NCI-H1417 treated with DMSO at 0.1 percent for 48 hours (cell line): ENCODE results near the gene SPATA25.
"Not testable (repeated sequence)": the region's sequence is repeated elsewhere in the genome, so short reads cannot be mapped to it uniquely, and the experiment has no call there.

Experiments used
- DNase-seq: peaks from one replicate; lab custom pipeline; 2025; lab: John Stamatoyannopoulos, UW

The SPATA25 gene, protein sequence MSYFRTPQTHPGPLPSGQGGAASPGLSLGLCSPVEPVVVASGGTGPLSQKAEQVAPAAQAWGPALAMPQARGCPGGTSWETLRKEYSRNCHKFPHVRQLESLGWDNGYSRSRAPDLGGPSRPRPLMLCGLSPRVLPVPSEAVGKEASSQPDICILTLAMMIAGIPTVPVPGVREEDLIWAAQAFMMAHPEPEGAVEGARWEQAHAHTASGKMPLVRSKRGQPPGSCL

DNA sequence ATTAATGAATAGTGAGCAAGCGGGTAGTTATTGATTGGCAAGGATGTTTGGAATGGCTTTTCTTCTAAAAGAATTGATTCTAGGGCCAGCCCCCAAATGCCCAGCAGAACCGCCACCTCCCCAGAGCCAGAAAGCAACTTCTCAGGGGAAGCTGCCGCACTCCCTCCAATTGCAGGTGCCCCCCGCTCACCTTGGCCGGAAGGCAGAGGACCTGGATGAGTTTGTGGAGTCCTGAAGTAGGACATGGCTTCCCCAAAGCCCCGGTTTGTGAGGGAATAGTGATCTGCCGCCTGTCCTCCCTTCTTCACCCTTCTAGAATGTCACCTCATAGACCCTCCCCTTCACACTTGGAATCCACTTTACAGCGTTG is at the start of gene SPATA25:
Gene SPATA25 (minus strand): TSS at position 277 of the 370 bp plus-strand sequence. CDS start 32 bp downstream, at position 245.
- DNase-seq = no peak

DNA sequence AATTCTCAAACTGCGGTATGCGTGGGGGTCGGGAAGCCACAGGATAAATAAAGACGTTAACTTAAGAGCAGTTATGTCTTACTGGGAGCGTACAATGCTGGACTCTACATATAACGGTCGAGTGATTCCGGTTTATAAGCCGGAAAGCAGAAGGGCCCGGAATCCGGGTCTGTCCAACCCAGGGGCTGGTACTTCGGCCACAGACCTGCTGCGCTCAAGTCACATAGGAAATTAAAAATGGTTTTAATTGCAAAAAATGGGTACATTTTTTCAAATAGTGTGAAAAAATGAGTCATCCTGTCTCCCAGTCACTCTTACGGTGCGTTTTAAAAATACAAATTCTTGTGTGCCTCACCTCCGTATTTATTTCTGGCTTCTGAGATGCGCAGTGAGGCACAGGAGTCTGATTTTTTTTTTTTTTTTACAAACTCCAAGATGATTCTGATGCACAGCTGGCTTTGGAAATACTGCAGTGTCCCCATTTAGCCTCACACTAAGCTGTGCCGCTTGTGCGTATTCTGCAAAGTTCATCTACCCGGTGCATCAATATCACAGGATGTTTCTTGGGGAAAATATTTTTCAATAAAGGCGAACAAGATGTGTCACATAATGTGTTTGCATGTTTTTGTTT is 48.1 kb upstream of the SPATA25 start:
- no peak for DNase-seq

DNA sequence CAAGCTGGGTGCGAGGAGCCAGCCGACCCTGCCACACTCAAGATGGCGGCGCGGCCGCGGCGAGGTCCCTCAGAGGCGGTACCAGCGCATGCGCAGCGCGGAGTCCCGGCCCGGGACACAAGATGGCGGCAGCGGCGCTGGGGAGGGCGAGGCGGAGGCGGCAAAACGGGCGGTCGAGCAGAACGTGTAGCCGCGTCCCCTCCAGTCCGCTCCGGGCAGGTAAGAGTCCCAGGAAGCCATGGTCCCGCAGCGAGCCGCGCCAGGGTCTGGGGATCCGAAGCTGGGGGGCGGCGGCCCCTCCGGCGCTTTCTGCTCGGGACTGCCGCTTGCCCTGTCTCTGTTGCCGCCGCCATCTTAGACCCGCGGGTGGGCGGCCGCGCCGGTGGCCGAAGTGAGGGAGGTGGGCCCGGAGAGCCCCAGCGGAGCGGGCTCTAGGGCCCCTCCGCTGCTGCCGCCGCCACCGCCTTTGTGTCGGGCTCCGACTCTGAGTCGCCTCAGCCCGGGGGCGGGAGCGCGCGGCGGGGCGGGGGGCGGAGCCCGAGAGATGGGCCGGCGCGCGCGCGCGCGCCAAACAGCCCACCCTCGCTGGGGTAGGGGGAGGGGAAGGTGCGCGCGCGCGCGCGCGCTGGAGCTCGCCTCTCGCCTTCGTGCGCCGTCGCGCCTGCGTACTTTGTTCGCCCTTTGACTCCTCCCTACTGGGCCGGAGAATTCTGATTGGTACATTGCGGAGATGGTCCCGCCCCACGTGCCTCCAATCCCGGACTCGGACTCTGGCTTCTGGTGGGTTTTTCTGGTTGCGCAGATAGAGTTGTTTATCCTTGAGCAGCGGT is 47.4 kb upstream of the SPATA25 start, which contains the start of gene PCIF1:
Gene PCIF1 (plus strand): TSS at position 98 of the 830 bp plus-strand sequence. CDS start 4,317 bp downstream, outside the sequence.
- DNase-seq = peak; percentile 93

DNA sequence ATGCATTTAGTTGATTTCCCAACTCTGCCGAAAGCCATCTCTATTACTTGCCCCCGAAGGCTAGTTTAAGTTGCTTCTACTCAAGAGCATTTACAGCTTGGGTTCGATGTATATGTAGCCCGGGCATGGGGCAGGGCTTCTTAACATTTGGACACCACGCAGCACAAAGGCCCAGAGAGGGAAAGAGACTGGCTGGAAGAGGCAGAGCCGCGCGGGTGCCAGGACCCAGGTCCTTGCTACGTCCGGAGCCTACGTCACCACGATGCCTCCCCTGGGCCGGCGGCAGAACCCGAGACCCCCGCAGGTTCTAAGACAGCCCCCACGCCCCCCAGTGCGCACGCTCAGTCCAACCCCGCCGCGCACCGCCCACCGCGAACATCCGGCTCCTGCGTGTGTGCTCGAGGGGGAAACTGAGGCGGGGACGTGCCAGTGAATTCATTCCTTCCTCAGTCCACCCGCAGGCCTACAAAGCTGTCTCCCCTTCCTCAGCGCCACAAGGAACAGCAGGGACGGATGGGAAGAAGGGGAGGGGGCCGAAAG is 46.7 kb upstream of the SPATA25 start:
- no peak for DNase-seq

DNA sequence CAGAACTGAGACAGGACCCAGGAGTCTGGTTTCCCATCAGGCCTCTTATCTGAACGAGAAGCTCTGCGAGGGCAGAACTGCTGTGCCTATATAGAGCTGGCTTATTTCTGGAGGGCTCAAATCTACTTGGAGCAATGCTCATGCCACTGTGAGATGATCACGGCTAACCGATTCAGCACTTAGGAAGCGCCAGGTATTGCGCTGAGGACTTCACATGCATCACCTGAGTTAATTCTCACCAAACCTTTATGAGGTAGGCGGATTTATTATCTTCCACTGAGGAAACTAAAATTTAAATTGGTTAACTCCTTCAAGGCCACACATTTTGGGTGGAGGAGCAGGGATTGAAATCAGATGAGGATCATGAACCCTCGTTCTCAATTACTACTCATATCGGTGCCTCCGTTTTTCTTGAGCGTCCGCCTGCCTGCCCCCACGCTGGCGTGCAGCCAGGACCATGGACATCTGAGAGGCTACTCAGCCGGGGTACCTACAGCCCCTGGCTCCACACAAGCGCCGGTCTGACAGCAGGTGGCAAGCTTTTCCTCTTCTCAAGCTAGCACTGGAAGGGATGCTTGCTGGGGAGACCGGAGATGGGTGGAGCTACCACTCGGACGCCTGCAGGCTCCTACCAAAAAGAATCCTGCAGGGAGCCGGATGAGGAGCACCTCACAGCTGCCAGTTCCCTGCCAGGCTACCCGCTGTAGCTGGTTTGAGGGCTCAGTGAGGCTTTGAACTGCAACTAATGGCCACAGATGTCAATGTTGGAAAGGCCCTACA is 46.0 kb upstream of the SPATA25 start:
- DNase-seq = peak; percentile 61

DNA sequence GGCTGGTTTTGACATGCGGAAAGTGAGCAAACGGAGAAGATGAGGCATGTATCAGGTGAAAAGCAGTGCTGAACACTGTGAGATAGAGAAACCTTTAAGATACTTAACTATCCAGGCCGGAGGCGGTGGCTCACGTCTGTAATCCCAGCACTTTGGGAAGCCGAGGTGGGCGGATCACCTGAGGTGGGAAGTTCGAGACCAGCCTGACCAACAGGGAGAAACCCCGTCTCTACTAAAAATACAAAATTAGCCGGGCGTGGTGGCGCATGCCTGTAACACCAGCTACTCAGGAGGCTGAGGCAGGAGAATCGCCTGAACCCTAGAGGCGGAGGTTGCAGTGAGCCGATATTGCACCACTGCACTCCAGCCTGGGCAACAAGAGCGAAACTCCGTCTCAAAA is 44.3 kb upstream of the SPATA25 start:
- not testable (repeated sequence) for DNase-seq

DNA sequence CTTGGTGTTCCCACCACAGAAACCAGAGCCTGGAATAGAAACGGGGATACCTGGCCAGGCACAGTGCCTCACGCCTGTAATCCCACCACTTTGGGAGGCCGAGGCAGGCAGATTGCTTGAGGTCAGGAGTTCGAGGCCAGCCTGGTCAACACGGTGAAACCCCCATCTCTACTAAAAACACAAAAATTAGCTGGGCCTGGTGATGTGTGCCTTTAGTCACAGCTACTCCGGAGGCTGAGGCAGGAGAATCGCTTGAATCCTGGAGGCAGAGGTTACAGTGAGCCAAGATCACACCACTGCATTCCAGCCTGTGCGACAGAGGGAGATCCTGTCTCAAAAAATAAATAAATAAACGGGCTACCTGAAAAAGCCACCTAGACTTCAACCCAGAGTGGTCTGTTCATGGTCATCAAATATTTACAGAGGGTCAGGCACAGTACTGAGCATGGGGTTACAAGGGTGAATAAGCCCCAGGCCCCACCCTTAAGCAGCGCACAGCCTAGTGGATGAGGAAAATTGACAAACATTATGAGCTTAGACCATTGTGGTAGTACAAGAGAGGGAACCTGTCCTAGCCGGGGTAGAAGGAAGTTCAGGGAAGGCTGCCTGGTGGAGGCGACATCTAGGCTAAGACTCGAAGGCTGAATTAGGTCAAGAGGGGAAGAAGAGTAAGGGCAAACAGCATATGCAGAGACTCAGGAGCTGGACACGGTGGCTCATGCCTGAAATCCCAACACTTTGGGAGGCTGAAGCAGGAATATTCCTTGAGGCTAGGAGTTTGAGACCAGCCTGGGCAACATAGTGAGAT is 39.9 kb upstream of the SPATA25 start:
- DNase-seq = no peak

DNA sequence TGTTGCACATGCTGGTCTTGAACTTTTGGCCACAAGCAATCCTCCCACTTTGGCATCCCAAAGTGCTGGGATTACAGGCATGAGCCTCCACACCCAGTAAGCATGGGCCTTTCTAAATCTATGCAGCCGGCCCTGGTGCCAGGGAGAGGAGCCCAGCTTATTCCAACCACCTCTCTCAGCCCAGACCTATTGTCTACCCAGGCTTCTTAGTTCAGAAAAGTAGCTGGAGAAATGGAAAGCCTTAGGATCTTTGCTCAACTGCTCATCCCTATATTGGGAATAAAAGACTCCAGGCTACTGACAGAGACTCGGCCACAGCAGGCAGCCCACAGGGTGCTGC is 39.3 kb upstream of the SPATA25 start:
- no peak for DNase-seq

DNA sequence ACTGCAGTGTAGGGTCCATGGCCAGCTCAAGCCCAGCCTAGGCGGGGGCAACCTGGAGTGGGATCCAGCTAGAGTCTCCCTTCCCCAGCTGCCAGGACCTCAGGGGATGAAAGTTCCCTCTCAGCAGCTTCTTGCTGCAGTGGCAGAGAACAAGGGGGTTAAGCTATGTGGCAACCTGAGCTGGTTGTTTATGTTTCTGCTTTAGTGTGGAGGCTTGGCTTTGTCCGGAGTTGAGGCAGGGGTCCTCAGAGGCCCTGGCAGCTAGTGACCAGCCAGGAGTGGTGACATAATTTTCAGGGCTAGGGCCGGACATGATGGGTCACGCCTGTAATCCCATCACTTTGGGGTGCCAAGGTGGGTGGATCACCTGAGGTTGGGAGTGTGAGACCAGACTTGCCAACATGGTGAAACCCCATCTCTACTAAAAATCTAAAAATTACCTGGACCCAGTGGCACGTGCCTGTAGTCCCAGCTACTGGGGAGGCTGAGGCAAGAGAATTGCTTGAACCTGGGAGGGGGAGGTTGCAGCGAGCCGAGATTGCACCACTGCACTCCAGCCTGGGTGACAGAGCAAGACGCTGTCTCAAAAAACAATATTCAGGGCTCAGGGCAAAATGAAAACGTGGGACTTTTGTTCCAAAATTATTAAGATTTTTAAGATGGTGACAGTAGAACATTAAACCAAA is 38.5 kb upstream of the SPATA25 start:
- DNase-seq = no peak

DNA sequence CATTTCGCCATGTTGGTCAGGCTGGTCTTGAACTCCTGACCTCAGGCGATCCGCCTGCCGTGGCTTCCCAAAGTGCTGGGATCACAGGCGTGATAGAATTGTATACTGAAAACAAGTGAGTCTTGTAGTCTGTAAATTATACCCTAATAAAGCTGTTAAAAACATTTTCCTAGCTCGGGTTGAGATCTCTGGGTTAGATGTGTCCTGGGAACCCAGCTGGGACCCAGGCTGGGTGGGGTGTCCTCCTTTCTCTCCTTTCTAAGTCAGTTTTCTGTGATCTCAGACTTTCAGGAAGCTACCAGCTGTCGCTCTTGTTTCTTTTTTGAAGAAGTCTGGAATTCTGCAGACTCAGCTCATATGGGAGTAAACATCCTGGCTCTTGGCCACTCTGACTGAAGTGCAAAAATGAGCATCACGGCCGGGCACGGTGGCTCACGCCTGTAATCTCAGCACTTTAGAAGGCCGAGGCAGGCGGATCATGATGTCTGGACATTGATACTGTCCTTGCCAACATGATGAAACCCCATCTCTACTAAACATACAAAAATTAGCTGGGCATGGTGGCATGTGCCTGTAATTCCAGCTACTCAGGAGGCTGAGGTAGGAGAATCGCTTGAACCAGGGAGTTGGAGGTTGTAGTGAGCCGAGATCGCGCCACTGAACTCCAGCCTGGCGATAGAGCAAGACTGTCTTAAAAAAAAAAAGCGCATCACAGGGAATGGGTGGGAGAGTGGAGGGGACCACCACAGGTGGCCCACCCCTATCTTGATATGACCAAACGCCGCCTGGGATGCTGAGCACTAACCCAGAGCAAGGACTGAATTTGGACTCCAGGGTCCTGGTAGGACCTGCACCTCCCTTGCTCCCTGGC is 37.2 kb upstream of the SPATA25 start:
- no peak for DNase-seq

DNA sequence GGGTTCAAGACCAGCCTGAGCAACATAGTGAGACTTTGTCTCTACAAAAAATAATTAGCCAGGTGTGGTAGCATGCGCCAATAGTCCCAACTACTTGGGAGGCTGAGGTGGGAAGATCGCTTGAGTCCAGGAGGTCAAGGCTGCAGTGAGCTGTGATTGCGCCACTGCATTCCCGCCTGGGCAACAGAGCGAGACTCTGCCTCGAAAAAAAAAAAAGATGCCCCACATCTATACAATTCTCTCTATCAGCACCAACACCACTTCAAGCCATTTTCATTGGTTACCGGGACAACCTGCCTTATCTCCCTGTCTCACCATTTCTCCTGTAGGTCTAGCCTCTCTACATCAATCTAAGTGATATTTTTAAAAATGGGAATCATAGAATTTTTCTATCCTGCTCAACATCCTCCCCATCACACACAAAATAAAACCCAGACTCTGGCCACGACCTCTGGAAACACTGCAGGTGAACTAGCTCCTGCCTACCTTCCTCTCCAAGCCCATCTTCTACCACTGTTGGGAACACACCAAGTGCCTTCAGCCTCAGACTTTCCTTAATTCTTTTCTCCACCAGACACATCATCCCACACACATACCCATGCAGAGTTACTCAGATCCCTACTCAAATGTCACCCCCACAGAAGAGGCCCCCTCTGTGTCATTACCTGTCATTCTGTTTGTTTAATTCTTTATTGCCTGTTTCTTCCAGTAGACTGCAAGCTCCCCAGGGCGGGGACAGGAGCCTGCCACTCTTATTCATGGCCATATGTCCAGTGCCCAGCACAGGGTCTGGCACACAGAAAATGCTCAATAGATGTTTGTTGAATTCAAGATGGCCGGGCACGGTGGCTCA is 34.1 kb upstream of the SPATA25 start:
- DNase-seq = no peak

DNA sequence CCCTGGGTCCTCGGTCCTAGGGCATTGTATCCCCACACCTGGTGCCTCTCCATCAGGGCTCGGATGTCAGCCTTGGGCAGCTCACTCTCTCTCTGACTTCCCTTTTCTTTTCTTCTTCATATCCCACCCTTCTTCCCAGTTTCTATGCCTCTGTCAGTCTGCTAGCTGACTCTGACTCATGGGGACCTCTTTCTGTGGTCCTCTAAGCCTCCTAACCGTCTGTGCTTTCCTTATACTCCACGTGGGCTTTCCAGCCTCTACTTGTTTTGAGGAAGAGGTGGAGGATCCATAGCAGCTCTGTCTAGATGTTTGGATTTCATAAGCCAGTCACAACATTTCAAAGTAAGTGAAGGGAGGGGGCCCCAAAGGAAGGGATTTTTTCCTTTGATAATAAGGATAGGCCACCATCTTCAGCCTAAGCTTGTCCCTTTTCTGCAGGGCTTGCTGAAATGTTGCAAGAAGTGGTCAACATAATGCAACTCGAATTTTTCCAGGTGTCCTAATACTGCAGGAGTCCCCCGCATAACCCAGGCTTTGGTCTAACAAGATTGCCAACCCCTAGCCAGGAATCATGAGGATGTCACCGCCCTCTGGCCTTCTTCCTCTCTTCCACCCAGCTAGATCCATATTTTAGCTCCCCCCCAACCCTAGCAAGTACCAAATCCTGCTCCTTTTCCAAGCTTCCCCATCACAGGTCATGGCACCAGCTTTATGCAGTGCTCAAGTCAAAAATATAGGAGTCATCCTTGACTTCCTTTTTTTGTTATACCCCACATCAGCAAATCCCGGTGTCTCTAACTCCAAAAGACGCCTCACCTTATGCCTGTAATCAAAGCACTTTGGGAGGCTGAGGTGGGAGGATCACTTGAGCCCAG is 33.3 kb upstream of the SPATA25 start:
- DNase-seq = no peak

DNA sequence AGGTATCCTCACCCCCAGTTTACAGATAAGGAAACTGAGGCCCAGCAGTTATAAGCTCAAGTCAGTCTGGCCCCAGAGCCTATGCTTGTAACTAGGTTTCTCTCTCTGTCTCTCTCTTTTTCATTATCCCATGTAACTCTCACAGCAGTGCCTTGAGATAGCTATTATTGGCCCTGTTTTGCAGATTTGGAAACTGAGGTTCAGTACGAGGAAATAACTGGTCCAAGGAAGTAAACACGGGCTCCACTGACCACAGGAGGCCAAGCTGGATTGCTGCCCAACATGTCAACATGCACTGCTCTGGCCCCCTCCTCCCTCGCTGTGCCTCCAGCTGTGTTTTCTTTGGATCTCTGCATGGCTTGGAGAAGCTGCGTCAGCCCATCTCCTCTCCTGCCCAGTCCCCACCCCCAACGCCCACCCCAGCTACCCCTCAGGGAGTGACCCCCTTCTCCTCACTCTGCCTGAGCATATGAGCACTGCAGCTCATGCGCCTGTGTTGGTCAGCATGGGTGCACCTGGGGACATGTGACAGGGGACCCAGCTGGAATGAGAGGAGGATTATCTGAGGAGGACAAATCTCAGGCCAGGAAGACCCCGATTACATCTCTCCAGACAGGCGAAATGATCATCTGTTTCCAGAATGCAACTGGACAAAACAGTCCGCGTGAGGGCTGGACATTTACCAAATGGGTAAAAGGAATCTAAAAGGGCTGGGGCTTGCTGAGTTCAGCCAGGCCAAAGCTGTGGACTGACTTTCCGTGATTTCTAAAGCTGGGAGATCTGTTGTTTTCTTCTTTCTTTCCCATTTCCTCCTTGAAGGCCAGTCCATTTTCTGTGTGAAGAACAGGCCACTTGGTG is 32.3 kb upstream of the SPATA25 start:
- DNase-seq = no peak

DNA sequence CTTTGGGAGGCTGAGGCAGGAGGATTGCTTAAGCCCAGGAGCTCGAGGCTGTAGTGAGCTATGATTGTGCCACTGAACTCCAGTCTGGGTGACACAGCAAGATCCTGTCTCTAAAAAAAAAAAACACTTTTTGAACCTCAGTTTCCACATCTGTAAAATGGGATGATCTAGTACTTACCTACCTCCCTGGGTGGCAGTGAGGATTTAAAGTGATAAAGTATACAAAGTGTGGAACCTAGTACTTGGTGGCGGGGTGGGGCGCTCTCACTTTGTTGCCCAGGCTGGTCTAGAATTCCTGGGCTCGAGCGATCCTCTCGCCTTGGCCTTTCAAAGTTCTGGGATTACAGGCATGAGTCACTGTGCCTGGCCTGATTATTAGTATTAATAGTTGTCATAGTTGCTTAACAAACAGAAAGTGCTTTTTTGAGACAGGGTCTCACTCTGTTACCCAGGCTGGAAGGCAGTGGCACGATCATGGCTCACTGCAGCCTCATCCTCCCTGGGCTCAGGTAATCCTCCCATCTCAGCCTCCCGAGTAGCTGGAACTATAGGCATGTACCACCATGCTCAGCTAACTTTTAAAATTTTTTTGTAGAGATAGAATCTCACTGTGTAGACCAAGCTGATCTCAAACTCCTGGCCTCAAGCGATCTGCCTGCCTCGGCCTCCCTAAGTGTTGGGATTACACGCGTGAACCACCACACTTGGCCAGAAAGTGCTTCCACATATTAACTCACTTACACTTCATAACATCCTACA is 31.5 kb upstream of the SPATA25 start:
- DNase-seq = no peak

DNA sequence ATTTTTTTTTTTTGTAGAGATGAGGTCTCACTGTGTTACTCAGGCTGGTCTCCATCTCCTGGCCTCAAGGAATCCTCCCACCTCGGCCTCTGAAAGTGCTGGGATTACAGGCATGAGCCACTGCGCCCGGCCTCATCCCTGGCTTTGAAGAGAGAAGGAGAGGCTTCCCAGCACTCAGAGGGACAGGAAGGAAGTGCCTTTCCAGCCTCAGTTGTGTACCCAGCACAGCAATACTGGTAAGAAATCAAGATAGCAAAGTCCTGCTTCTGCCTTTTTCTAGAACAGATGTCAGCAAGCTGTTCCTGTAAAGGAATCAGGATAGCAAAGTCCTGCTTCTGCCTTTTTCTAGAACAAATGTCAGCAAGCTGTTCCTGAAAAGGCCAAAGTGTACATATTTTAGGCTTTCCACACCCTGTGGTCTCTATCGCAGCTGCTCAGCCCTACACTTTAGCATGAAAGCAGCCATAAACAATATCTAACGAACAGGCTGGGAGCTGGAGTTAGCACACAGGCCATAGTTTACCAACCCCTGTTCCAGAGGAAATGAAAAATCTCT is 30.8 kb upstream of the SPATA25 start:
- DNase-seq = no peak

DNA sequence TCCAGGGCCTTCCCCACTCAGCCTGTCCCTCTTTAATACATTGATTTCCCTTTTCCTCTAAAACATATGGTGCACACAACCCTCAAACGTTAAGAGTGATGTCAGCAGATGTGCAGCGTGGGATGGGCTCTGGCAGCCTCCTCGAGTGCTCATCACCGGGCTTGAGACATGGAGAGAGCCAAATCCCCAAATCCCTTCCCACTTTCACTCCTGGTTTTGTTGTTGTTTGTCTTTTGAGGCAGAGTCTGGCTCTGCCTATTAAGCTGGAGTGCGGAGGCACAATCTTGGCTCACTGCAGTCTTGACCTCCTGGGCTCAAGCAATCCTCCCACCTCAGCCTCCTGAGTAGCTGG is 30.3 kb upstream of the SPATA25 start:
- DNase-seq = no peak
